ENCODE results near the gene MTERF4.

Gene MTERF4

GRCh38 chr2:241139531-241140444, 37.7 kb upstream of the MTERF4 start:
- H3K4me3 ChIP-seq (replicated peaks in 1 of 2; ENCODE audit: low read depth in 2 of 2, low read length in 2 of 2), result no peak overlapping the region
- TF ChIP-seq CTCF (IDR thresholded peaks at IDR 0.05; ENCODE audit: low read depth, low read length), result no peak
- DNase-seq (ENCODE audit: low read depth in 2 of 2), result no peak

- no peak for DNase-seq (ENCODE audit: low read depth in 2 of 2)
- no peak overlapping the region for H3K4me3 ChIP-seq (replicated peaks in 1 of 2; ENCODE audit: low read depth in 2 of 2, low read length in 2 of 2)
- no peak for TF ChIP-seq CTCF (IDR thresholded peaks at IDR 0.05; ENCODE audit: low read depth, low read length)
Observed at GRCh38 chr2:241138471-241138870, 36.4 kb upstream of the MTERF4 start.

- H3K4me3 ChIP-seq (replicated peaks in 1 of 2; ENCODE audit: low read depth in 2 of 2, low read length in 2 of 2), result no peak overlapping the region
- DNase-seq (ENCODE audit: low read depth in 2 of 2), result no peak
- no peak for TF ChIP-seq CTCF (IDR thresholded peaks at IDR 0.05; ENCODE audit: low read depth, low read length)
Observed at GRCh38 chr2:241137276-241138190, 35.4 kb upstream of the MTERF4 start.

- TF ChIP-seq CTCF (IDR thresholded peaks at IDR 0.05; ENCODE audit: low read depth, low read length), result no peak
- no peak for DNase-seq (ENCODE audit: low read depth in 2 of 2)
- no peak overlapping the region for H3K4me3 ChIP-seq (replicated peaks in 1 of 2; ENCODE audit: low read depth in 2 of 2, low read length in 2 of 2)
Observed at GRCh38 chr2:241136661-241137260, 34.7 kb upstream of the MTERF4 start.

GRCh38 chr2:241136191-241136590, 34.1 kb upstream of the MTERF4 start:
- H3K4me3 ChIP-seq (replicated peaks in 1 of 2; ENCODE audit: low read depth in 2 of 2, low read length in 2 of 2), result no peak overlapping the region
- no peak for DNase-seq (ENCODE audit: low read depth in 2 of 2)
- no peak for TF ChIP-seq CTCF (IDR thresholded peaks at IDR 0.05; ENCODE audit: low read depth, low read length)

- no peak for TF ChIP-seq CTCF (IDR thresholded peaks at IDR 0.05; ENCODE audit: low read depth, low read length)
- DNase-seq (ENCODE audit: low read depth in 2 of 2), result no peak
- H3K4me3 ChIP-seq (replicated peaks in 1 of 2; ENCODE audit: low read depth in 2 of 2, low read length in 2 of 2), result no peak overlapping the region
Observed at GRCh38 chr2:241135737-241136136, 33.6 kb upstream of the MTERF4 start.
